ENCODE measurements around the gene PIGZ. TPM values are rescaled to one million over a fixed set of nuclear protein-coding genes. Genes with fewer than 3 reads are reported as not detected.

PIGZ gene
- total RNA-seq, 1 experiment from 2014 or later: 10.1 TPM

- no peak for DNase-seq (ENCODE audit: low spot score)
Measured at GRCh38 chr3:196983186-196983585, 14.6 kb upstream of the PIGZ start.

DNA sequence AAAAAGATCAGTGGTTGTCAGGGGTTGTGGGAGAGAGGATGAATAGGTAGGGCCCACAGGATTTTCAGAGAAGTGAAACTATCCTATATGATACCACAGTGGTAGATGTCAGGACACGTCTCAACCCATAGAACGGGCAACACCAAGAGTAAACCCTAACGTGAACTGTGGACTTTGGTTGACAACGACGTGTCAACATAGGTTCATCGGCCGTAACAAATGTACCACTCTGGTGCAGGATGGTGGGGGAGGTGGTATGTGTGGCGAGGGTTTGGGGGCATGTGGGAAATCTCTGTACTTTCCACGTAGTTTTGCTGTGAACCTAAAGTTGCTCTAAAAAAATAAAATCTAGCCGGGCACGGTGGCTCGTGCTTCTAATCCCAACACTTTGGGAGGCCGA is 13.0 kb upstream of the PIGZ start:
- no peak for DNase-seq (ENCODE audit: low spot score)

DNA sequence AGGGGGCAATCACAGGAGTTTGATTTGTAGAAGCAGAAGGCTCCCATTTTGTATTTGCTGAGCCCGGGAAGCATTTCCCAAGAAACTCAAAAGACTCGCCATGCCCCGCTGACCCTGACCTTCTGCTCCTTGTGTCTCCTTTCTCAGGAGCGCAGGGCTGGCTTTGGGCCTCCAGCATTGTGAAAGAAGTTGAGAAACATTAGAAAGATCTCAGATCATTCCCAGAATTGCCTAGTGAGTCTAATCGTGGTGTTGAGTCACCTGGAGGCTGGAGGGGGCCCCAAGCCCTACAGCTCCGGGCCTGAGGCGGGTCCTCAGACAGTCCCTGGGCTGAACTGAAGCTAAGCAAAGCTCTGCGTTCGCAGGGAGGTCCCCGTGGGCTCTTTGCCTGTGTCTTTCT is 10.9 kb upstream of the PIGZ start:
- DNase-seq (ENCODE audit: low spot score): no peak

GRCh38 chr3:196976941-196977340 is 8.3 kb upstream of the PIGZ start:
- DNase-seq (ENCODE audit: low spot score): no peak

DNA sequence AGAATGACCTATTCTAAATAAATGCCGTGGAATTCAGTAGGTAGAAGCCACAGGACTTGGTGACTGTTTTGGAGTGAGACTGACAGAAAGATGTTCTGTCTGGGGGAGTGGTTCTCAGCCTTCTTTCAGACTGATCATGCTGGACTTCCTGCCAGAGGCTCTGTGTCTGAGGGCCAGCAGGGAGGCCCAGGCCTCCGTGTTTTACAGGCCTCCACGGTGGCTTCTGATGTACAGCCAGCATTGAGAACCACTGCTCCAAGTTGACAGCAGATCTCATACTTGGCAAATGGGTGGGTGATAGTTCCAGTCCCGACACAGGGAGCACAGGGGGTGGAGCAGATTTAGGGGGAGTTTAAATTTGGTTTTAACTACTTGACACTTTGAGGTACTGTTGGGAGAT is 6.7 kb upstream of the PIGZ start:
- no peak for DNase-seq (ENCODE audit: low spot score)

GRCh38 chr3:196974661-196975060 is 6.0 kb upstream of the PIGZ start:
- DNase-seq (ENCODE audit: low spot score): no peak

- DNase-seq (ENCODE audit: low spot score): no peak
Measured at GRCh38 chr3:196971094-196971698, 2.6 kb upstream of the PIGZ start.

- DNase-seq (ENCODE audit: low spot score): no peak
Measured at GRCh38 chr3:196970547-196971093, 2.0 kb upstream of the PIGZ start.

GRCh38 chr3:196969660-196970546 is 1.3 kb upstream of the PIGZ start:
- peak; percentile 64 for DNase-seq (ENCODE audit: low spot score)

- DNase-seq (ENCODE audit: low spot score): peak; percentile 42
Measured at GRCh38 chr3:196969134-196969659, 564 bp upstream of the PIGZ start.

- DNase-seq (ENCODE audit: low spot score): no peak
Measured at GRCh38 chr3:196967412-196968232, 1.0 kb downstream of the PIGZ start.

GRCh38 chr3:196966526-196967401 is 1.9 kb downstream of the PIGZ start:
- DNase-seq (ENCODE audit: low spot score): no peak

GRCh38 chr3:196965804-196966173 is 2.8 kb downstream of the PIGZ start:
- no peak for DNase-seq (ENCODE audit: low spot score)

GRCh38 chr3:196965112-196965803 is 3.4 kb downstream of the PIGZ start:
- DNase-seq (ENCODE audit: low spot score): no peak

GRCh38 chr3:196963631-196963953 is 5.0 kb downstream of the PIGZ start:
- DNase-seq (ENCODE audit: low spot score): no peak

GRCh38 chr3:196962930-196963630 is 5.6 kb downstream of the PIGZ start:
- no peak for DNase-seq (ENCODE audit: low spot score)

- DNase-seq (ENCODE audit: low spot score): peak; percentile 65
Measured at GRCh38 chr3:196962108-196962929, 6.3 kb downstream of the PIGZ start.

- no peak for DNase-seq (ENCODE audit: low spot score)
Measured at GRCh38 chr3:196954832-196955231, 13.8 kb downstream of the PIGZ start.

DNA sequence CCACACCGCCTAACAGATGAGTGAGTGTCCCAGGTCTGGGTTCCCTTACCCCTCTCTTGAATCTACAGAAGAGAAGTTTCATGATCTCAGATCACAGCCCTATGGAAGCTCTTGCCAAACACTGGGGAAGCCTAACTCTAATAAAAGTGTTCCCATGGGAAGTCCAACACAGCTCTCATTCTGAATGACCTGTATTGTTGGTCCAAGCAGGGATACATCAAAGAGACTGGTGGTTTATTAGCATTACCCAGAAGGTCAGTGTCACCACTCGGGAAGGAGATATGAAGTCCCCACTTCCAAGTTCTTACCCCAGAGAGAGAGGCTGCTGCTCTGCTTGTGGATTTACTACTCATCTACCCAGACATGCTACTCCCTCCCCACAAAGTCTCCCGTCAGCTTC is 17.3 kb downstream of the PIGZ start:
- no peak for DNase-seq (ENCODE audit: low spot score)
